Measurements from ENCODE around the gene ABCC3.

DNA sequence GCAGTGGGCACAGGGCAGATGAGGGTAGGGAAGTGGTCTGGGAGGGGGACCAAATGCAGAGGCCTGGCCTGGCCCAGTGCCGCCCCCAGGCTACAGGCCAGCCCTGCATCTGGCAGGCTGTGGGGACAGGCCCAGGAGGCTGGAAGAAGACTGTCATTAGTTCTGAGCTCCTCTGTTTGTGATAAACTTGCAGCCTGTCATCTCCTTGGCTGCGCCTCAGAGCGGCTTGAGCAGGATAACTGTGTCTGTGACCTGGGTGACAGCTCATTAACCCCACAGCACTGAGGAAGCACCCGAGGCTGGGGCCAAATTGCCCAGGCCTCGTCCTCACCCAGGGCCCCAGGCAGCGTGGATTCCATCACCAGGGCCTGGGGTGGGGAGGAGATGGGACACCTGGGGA lies 23.9 kb downstream of the ABCC3 start:
- no peak for TF ChIP-seq POLR2A (conservative IDR thresholded peaks at IDR 0.05)
- TF ChIP-seq, protein P1, sequence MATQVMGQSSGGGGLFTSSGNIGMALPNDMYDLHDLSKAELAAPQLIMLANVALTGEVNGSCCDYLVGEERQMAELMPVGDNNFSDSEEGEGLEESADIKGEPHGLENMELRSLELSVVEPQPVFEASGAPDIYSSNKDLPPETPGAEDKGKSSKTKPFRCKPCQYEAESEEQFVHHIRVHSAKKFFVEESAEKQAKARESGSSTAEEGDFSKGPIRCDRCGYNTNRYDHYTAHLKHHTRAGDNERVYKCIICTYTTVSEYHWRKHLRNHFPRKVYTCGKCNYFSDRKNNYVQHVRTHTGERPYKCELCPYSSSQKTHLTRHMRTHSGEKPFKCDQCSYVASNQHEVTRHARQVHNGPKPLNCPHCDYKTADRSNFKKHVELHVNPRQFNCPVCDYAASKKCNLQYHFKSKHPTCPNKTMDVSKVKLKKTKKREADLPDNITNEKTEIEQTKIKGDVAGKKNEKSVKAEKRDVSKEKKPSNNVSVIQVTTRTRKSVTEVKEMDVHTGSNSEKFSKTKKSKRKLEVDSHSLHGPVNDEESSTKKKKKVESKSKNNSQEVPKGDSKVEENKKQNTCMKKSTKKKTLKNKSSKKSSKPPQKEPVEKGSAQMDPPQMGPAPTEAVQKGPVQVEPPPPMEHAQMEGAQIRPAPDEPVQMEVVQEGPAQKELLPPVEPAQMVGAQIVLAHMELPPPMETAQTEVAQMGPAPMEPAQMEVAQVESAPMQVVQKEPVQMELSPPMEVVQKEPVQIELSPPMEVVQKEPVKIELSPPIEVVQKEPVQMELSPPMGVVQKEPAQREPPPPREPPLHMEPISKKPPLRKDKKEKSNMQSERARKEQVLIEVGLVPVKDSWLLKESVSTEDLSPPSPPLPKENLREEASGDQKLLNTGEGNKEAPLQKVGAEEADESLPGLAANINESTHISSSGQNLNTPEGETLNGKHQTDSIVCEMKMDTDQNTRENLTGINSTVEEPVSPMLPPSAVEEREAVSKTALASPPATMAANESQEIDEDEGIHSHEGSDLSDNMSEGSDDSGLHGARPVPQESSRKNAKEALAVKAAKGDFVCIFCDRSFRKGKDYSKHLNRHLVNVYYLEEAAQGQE (IDR thresholded peaks at IDR 0.05; ENCODE audit: borderline replicate concordance), result 0 out of 2 replicates have a peak, but pooled peaks have one; percentile 22
- TF ChIP-seq, protein P1 (CRISPR knock-in tag; IDR thresholded peaks at IDR 0.05; ENCODE audit: low read depth), result no peak
- TF ChIP-seq NFIX (CRISPR knock-in tag; IDR thresholded peaks at IDR 0.05; ENCODE audit: low read depth), result no peak
- no peak for TF ChIP-seq ZBTB1 (CRISPR knock-in tag; IDR thresholded peaks at IDR 0.05; ENCODE audit: borderline replicate concordance, low read depth)
- TF ChIP-seq, protein P2, sequence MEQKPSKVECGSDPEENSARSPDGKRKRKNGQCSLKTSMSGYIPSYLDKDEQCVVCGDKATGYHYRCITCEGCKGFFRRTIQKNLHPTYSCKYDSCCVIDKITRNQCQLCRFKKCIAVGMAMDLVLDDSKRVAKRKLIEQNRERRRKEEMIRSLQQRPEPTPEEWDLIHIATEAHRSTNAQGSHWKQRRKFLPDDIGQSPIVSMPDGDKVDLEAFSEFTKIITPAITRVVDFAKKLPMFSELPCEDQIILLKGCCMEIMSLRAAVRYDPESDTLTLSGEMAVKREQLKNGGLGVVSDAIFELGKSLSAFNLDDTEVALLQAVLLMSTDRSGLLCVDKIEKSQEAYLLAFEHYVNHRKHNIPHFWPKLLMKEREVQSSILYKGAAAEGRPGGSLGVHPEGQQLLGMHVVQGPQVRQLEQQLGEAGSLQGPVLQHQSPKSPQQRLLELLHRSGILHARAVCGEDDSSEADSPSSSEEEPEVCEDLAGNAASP (IDR thresholded peaks at IDR 0.05), result no peak
- TF ChIP-seq HDAC6 (IDR thresholded peaks at IDR 0.05; ENCODE audit: low read depth, low read length), result no peak
- TF ChIP-seq EP300 (IDR thresholded peaks at IDR 0.05; ENCODE audit: low read length), result no peak
- TF ChIP-seq RB1 (IDR thresholded peaks at IDR 0.05; ENCODE audit: low read depth), result no peak
